ENCODE data around the gene CAMKK2.

GRCh38 chr12:121274036-121274763 lies 22.3 kb downstream of the CAMKK2 start:
- TF ChIP-seq NRF1 (IDR thresholded peaks at IDR 0.05; ENCODE audit: low read depth, low read length) (no peak), CTCF (IDR thresholded peaks at IDR 0.05) (no peak), EZH2phosphoT487 (IDR thresholded peaks at IDR 0.05; ENCODE audit: borderline replicate concordance, low read depth) (no peak), SIN3A (IDR thresholded peaks at IDR 0.05; ENCODE audit: borderline replicate concordance, low read depth, low read length) (no peak), RAD21 (IDR thresholded peaks at IDR 0.05; ENCODE audit: low read length) (no peak), NFIC (IDR thresholded peaks at IDR 0.05; ENCODE audit: borderline replicate concordance) (no peak), MEF2A (IDR thresholded peaks at IDR 0.05; ENCODE audit: borderline replicate concordance, low read depth) (no peak), POLR2AphosphoS5 (IDR thresholded peaks at IDR 0.05; ENCODE audit: low read depth, low read length) (no peak), FOXJ3 (CRISPR knock-in tag; IDR thresholded peaks at IDR 0.05) (no peak), REST (IDR thresholded peaks at IDR 0.05; ENCODE audit: low read depth, low read length) (no peak)
